ENCODE data around the gene PSMD11. TPM values are rescaled to one million over a fixed set of nuclear protein-coding genes. Genes with fewer than 3 reads are reported as not detected.

PSMD11 gene
- polyA plus RNA-seq, 1 of the 3 experiments (the other 2 are of a cell fraction), result 63.1 TPM

GRCh38 chr17:32479074-32479617 is 34.8 kb downstream of the PSMD11 start:
- no peak overlapping the region for H2AFZ ChIP-seq (ENCODE audit: low read depth)
- no peaks in the 10 kb centered on the region for H3K27me3 ChIP-seq (ENCODE audit: insufficient read depth)
- H3K4me1 ChIP-seq (ENCODE audit: control insufficient read depth in 1 of 2, insufficient read depth in 2 of 2, low read depth in 1 of 2, low read length in 1 of 2), result peaks cover 0 to 12% of the 10 kb centered on the region in 2 experiments; a peak in 1 of 4 replicates
- no peaks in the 10 kb centered on the region for H3K9me2 ChIP-seq
- WGBS (ENCODE audit: low lambda C conversion rate), result 92% methylated on average over 3 of the region's 5 CpGs
- no peaks in the 10 kb centered on the region for H4K20me1 ChIP-seq (ENCODE audit: insufficient read depth)
- no peak overlapping the region for H3K27ac ChIP-seq (ENCODE audit: low read depth in 2 of 2, low read length in 1 of 2)
- TF ChIP-seq MEF2A (IDR thresholded peaks at IDR 0.05; ENCODE audit: borderline replicate concordance, low read depth) (no peak), RFX5 (IDR thresholded peaks at IDR 0.05; ENCODE audit: low read length) (no peak), FOXJ3 (CRISPR knock-in tag; IDR thresholded peaks at IDR 0.05) (no peak), REST (IDR thresholded peaks at IDR 0.05; ENCODE audit: low read depth, low read length) (no peak), ZBTB33 (IDR thresholded peaks at IDR 0.05; ENCODE audit: borderline replicate concordance, low read depth) (no peak), ELF1 (IDR thresholded peaks at IDR 0.05) (no peak), GABPA (IDR thresholded peaks at IDR 0.05; ENCODE audit: low read depth) (no peak), FOXM1 (IDR thresholded peaks at IDR 0.05; ENCODE audit: low read depth) (no peak), EZH2phosphoT487 (IDR thresholded peaks at IDR 0.05; ENCODE audit: borderline replicate concordance, low read depth) (no peak)
- no peak overlapping the region for H3K9ac ChIP-seq
- H3F3A ChIP-seq (replicated peaks; ENCODE audit: insufficient read depth), result peaks cover 12% of the 10 kb centered on the region
- H3K36me3 ChIP-seq (replicated peaks in 1 of 2; ENCODE audit: control insufficient read depth in 1 of 2, insufficient read depth in 2 of 2, low read length in 1 of 2), result peaks cover 51 to 82% of the 10 kb centered on the region in 2 experiments
- ChIA-PET CTCF (interaction anchor here (0.7 to 5.3 kb wide), 4 partner anchors 17 to 431 kb away, joined by 3 to 39 read pairs (median 4); no protein-coding TSS in a partner anchor), POLR2A (no interaction called here)
- no peak for DNase-seq
- no peaks in the 10 kb centered on the region for H3K9me3 ChIP-seq
- H3K79me2 ChIP-seq (ENCODE audit: insufficient read depth), result no peaks in the 10 kb centered on the region
- H3K4me3 ChIP-seq (ENCODE audit: low read depth in 2 of 2, low read length in 1 of 2), result no peak overlapping the region
- H3K4me2 ChIP-seq, result no peak overlapping the region

GRCh38 chr17:32481193-32481592 is 36.9 kb downstream of the PSMD11 start:
- 88% methylated on average over 6 of the region's 8 CpGs for WGBS (ENCODE audit: low lambda C conversion rate)
- POLR2A ChIA-PET, result no interaction called here
- H3K36me3 ChIP-seq (replicated peaks in 1 of 2; ENCODE audit: control insufficient read depth in 1 of 2, insufficient read depth in 2 of 2, low read length in 1 of 2), result peaks cover 33 to 66% of the 10 kb centered on the region in 2 experiments
- TF ChIP-seq TCF12 (IDR thresholded peaks at IDR 0.05) (no peak), MAX (IDR thresholded peaks at IDR 0.05; ENCODE audit: low read depth) (no peak), SMC3 (IDR thresholded peaks at IDR 0.05; ENCODE audit: low read depth, low read length) (no peak), RCOR1 (IDR thresholded peaks at IDR 0.05; ENCODE audit: low read length) (no peak), SIN3A (IDR thresholded peaks at IDR 0.05; ENCODE audit: borderline replicate concordance, low read depth, low read length) (no peak), REST (IDR thresholded peaks at IDR 0.05; ENCODE audit: low read depth, low read length) (no peak), CTCF (IDR thresholded peaks at IDR 0.05) (no peak), MXI1 (IDR thresholded peaks at IDR 0.05; ENCODE audit: low read depth, low read length) (no peak)

More at GRCh38 chr17:32481193-32481592, 36.9 kb downstream of the PSMD11 start:
- Histone ChIP-seq H3K4me3 (ENCODE audit: low read depth in 2 of 2, low read length in 1 of 2) (no peak overlapping the region), H3K27me3 (ENCODE audit: insufficient read depth) (no peaks in the 10 kb centered on the region), H2AFZ (ENCODE audit: low read depth) (no peak overlapping the region), H3F3A (replicated peaks; ENCODE audit: insufficient read depth) (peaks cover 25% of the 10 kb centered on the region), H3K79me2 (ENCODE audit: insufficient read depth) (no peaks in the 10 kb centered on the region), H3K9me3 (no peaks in the 10 kb centered on the region), H3K9ac (no peak overlapping the region), H4K20me1 (ENCODE audit: insufficient read depth) (no peaks in the 10 kb centered on the region), H3K9me2 (no peaks in the 10 kb centered on the region), H3K4me2 (no peak overlapping the region), H3K4me1 (ENCODE audit: control insufficient read depth in 1 of 2, insufficient read depth in 2 of 2, low read depth in 1 of 2, low read length in 1 of 2) (peaks cover 0 to 17% of the 10 kb centered on the region in 2 experiments; a peak in 1 of 4 replicates), H3K27ac (ENCODE audit: low read depth in 2 of 2, low read length in 1 of 2) (no peak overlapping the region)
- DNase-seq, result no peak
- CTCF ChIA-PET, result interaction anchor here (1.4 to 11.0 kb wide), 2 partner anchors 19 to 274 kb away, joined by 3 to 102 read pairs; no protein-coding TSS in a partner anchor

Data from SK-N-SH (cell line).